HG03175 (cell line): ENCODE data around the gene ZSCAN31.
"Not testable (repeated sequence)": the region's sequence is repeated elsewhere in the genome, so short reads cannot be mapped to it uniquely, and the experiment has no call there.

Experiments
- ATAC-seq: cut with Tn5 transposase; IDR thresholded peaks from one replicate; pipeline ENCODE4 v1.9.1; 2021; ENCODE audit warnings: mild to moderate bottlenecking, moderate library complexity; ENCODE audit not compliant: unreplicated experiment

ZSCAN31 gene

DNA sequence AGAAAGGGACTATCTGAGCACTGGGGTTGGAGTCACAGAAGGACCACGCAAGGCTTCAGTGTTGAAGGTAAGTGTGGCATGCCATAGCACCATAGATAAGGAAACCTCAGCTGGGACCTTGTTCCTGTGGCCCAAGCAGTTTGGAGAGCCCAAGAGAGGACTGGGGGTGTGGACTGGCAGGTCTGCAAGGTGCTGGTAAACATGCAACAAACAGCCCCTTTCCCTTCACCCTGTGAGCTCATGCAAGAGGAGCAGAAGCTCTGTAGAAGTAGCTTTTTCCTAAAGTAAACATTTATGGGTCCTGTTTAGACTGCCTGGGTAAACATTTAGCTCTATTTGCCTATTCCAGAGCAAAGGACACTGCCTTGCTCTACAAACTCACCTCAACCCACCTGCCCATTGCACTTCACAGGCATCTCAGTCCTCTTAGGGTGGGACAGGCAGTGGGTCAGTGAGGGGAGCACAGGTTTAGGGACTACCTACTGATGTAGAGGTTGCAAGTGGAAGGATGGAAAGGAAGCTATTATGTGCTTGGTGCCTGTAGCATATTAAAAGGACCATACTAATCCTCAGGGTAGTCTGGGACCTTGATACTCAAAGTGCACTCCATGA, 12.0 kb downstream of the ZSCAN31 start:
- ATAC-seq: no peak

DNA sequence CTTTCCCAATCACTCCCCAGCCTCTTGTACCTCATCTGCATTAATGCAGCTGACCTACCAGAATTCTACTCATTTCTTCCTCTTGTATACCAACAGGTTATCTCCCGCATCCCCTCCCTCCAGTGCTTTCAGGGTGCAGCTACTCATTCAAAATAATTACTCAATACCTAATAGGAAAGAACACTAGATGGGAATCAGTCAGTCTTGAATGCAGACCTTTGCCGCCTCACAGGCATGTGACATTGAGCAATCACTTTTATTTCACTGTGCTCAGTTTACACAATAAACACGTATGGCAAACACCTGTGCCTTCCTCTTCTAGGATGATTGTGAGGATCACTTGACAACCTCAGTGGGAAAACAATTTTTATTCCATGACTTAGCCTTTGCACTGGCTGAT, 13.3 kb downstream of the ZSCAN31 start:
- no peak for ATAC-seq

DNA sequence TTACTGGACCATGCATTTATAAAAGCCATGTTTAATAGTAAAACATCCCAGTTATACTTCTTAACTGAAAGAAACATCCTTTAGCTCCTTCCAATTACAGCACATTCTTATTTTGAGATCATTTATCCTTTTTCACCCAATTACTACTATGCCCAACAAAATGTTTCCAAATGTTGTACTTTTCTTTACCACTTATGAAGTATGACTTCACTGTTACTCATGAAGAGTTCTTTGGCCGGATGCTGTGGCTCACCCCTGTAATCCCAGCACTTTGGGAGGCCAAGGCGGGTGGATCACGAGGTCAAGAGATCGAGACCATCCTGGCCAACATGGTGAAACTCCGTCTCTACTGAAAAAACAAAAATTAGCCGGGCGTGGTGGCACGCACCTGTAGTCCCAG, 18.1 kb downstream of the ZSCAN31 start:
- ATAC-seq: not testable (repeated sequence)

DNA sequence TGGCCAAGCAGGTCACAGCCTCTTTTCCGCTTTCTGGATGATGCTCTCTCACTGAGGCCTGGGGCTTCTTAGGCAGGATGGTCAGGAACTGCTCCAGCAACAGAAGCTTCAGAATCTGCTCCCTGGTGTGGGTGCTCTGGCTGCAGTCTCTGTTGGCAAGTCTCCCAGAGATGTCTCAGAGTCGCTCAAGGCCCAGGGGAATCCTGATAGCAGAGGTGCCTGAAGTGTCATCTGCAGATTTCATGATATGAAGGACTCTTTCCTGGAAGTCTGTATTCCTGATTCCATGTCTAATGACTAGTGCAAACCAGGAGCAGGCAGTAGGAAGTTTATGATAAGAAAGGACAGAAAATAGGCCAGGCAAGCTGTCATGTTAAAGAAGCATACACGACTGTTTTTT, 20.3 kb downstream of the ZSCAN31 start:
- no peak for ATAC-seq

DNA sequence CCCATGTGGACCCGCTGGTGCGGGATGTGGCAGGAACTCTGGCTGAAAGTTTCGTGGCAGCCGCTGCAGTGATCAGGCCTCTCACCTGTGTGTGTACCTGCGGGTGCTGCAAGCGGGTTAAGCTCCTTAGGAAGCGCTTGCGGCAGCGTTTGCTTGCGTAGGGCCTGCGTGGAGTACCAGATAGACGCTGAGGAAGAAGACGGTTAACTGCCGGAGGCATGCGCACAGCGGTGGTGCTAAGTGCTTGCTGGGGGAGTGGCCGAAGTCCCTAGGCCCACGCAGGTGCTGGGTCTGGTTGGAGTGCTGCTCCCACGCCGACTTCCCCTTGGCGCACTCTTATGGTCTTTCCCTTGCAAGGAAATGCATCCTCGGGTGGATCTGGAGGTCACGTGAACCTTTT, 23.0 kb downstream of the ZSCAN31 start:
- ATAC-seq: no peak

DNA sequence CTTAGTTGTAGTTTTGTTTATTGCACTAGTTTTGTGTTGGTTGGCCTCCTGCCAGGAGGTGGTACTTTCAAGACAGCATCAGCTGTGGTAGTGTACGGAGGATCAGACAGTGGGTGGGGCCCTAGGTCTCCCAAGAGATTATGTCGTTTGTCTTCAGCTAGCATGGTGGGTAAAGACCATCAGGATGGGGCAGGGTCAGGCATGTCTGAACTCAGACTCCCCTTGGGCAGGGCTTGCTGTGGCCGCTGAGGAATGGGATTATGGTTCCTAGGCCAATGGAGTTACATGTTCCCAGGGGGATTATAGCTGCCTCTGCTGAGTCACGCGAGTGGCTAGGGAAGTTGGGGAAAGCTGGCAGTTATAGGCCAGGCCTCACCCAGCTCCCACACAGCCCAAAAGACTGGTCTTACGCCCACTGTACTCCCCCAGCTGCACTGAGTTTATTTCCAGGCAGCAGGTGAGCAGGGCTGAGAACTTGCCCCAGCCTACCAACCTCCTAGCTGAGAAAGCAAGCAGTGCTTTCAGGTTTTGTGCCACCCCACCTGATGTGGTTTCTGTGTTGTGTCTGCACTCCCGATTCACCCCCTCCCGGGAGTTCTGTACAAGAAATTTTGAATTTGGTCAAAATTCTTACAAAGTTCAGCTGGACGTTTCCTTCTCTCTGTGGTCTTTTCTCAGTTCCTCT, 24.7 kb downstream of the ZSCAN31 start:
- ATAC-seq: no peak

DNA sequence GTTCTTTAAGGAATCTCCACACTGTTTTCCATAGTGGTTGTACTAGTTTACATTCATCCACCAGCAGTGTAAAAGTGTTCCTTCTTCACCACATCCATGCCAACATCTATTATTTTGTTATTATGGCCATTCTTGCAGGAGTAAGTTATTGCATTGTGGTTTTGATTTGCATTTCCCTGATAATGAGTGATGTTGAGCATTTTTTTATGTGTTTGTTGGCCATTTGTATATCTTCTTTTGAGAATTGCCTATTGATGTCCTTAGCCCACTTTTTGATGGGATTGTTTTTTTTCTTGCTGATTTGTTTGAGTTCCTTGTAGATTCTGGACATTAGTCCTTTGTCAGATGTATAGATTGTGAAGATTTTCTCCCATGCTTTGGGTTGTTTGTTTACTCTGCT, 29.6 kb downstream of the ZSCAN31 start:
- not testable (repeated sequence) for ATAC-seq

DNA sequence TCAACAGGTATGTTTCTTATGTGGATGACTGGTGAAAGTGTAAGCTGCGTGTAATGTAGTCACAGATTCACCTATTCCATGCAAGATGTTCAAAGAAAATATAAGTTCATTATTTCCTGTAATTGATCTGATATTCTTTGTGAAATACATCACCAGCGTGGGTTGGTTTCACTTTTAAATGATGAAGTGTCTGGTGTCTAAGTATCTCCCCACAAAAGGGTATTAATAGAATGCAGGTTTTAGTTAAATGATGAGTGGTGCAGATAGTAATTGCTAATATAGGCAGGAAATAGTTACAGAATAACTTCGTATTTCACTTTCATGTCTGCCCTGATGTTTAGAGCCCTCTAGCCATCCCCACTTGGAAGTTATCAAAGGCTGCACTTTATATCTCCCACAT, 32.4 kb downstream of the ZSCAN31 start:
- peak; percentile 91 for ATAC-seq

DNA sequence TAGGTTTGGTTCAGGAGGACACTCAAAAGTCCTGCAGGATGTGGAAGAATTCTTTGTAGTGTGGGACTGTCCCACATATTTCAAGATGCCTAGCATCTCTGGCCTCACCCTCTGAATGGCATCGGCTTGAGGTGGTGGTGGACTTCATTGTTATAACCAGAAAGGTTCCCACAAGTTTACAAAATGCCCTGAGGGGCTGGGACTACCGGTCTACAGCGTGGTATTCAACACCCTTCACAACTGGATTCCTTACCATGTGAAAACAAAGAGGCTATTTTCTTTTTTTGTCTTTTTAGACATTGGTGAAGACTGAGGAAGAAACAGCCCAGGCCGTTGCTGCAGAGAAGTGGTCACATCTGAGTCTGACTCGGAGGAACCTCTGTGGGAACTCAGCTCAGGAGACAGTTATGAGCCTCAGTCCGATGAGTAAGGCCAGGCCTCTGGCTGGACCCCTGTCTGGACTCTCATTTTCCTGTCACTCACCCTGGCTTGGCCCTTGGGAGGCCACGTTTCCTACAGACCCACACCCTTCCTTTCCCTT, 39.4 kb downstream of the ZSCAN31 start:
- no peak for ATAC-seq

DNA sequence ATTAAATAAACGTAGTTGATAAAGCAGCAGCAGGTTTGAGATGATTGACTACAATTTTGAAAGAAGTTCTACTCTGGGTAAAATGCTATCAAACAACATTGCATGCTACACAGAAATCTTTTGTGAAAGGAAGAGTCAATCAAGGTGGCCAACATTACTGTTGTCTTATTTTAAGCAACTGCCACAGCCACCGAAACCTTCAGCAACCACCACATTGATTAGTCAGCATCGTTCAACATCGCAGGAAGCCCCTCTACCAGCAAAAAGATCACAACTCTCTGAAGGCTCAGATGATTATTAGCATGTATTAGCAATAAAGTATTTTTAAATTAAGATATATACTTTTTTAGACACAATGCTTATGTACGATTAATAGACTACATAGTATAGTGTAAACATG, 40.6 kb downstream of the ZSCAN31 start:
- ATAC-seq: no peak

DNA sequence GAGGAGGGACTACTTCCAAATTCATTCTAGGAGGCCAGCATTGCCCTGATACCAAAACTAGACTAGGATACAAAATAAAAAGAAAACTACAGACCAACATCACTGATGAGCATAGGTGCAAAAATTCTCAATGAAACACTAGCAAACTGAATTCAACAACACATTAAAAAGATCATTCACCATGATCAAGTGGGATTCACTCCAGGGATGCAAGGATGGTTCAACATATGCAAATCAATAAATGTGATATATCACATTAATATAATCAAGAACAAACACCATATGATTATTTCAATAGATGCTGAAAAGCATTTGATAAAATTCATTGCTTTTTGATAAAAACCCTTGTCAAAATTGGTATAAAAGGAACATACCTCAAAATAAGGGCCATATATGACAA, 44.4 kb downstream of the ZSCAN31 start:
- ATAC-seq: no peak

DNA sequence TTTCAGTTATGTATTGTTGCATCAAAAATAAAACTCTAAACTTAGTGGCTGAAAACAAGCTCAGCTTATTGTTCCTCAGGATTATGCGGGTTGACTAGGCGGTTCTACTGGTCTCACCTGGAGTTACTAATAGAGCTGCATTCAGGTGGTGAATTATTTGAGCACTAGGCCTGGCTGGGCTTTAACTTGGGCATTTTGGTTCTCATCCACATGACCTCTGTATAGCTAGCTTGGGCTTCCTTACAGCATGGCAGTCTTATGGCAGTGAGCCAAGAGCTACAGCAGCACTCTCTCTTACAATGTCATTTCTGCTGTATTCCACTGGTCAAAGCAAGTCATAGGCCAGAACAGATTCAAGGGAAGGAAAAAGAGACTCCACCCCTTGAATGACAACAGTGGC, 53.0 kb downstream of the ZSCAN31 start:
- ATAC-seq: no peak

DNA sequence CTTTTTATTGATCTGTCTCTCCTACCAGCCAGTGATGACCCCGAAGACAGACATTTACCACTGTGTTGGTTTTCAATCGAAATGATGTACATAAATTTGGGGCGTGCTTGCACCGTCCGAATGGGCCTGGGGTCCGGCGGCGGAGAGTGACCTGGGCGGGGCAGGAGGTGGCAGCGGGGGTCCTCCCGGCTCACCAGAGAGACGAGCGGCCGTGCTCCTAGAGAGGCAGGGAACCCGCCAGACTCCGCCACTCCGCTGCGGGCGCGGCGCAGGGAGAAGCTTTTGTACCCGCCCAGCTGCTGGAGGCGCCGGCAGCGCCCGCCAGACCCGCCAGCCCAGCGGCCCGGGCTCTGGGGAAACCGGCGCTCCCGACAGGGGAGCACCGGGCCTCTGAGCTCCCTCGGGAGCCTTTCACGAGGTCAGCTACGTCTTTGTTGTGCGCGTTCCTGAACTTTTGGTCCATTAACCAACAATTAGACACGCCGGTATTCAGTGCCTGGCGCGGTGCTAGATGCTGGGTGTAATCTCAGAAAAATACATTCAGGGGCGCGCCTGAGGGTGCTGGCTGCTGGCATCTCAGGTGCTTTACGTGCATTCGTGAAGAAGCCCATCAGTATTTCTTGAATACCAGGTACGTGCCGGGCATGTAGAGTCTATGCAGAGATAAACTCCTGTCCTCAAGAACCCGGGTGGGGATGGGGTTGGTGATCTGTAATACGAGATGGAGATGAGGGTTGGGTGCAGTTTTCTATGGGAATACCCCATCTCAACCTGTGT, 54.5 kb downstream of the ZSCAN31 start, which contains the start of gene PGBD1:
PGBD1 (plus strand) TSS at position 285 of the 777 bp plus-strand sequence. CDS start 2,242 bp downstream, outside the sequence.
- peak; percentile 86 for ATAC-seq

DNA sequence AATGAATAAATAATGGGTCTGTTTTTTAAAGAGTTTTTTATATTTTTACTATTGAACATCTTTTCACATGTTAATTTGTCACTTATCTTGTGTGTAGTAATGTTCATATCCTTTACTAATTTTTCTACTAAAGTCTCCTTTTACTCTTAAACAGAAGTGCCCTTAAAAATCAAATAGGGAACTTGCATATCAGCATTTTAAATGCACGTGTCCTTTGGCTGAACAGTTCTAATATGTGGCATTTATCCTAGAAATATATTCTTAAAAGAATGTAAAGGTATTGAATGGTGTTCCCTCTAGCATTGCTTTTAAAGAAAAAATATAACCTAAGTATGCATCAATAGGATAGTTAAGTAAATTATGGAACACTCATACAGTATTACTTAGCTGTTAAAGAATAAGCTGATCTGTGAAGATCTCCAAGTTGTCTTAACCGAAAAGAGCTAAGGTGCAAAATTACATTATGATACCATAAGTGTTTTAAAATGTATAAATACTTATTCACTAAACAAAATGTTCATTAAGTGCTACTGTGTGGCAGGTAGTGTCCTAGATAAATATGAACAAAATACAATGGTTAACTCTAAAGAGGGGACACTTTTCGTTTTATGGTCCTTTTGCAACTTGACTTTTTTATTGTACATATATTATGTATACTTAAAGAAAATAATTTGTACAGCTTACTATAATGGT, 55.2 kb downstream of the ZSCAN31 start:
- ATAC-seq: no peak

DNA sequence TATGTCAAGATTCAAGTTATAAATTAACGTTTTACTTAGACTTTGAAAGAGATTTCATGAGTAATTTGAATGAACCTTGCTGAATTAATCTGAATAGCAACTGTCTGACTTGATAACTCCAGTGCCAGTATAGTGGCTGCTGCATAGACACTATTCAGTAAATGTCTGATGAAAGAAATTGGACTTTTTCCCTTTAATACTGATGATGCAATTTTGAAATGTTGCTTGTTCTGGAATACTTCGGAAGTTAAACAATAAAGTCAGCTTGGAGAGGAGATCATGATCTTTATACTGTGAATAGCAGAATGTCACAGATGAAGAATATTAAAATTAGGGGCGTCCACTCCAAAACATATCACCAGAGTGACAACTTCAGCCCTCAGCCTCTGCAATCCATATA, 58.2 kb downstream of the ZSCAN31 start:
- ATAC-seq: no peak

DNA sequence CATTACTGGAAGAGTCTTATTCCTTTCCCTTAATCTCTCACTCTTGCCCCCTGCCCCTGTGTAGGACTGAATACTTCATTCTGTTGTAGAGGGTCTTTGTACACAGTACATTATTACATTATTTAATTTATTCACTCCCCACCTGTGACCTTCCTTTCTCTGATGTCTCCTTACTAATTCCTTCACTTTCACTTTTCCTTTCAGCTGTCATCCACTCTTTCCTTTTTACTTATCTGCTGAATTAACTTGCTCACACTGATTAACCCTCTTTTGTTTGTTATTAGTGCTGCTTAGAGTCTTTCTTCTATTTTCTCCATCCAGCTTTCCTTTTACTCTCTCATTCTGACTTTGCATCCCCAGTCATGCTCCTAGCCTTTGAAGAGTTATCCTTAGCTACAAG, 61.1 kb downstream of the ZSCAN31 start:
- ATAC-seq: no peak
